ENCODE measurements around the gene ZBTB7C.

DNA sequence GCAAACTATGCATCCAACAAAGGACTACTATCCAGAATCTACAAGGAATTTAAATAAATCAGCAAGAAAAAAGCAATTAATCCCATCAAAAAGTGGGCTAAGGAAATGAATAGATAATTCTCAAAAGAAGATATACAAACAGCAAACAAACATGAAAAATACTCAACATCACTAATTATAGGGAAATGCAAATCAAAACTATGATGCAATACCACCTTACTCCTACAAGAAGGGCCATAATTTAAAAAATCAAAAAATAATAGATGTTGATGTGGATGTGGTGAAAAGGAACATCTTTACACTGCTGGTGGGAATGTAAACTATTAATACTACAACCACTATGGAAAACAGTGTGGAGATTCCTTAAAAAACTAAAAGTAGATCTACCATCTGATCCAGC, 164.7 kb downstream of the ZBTB7C start:
- TF ChIP-seq, protein P1, sequence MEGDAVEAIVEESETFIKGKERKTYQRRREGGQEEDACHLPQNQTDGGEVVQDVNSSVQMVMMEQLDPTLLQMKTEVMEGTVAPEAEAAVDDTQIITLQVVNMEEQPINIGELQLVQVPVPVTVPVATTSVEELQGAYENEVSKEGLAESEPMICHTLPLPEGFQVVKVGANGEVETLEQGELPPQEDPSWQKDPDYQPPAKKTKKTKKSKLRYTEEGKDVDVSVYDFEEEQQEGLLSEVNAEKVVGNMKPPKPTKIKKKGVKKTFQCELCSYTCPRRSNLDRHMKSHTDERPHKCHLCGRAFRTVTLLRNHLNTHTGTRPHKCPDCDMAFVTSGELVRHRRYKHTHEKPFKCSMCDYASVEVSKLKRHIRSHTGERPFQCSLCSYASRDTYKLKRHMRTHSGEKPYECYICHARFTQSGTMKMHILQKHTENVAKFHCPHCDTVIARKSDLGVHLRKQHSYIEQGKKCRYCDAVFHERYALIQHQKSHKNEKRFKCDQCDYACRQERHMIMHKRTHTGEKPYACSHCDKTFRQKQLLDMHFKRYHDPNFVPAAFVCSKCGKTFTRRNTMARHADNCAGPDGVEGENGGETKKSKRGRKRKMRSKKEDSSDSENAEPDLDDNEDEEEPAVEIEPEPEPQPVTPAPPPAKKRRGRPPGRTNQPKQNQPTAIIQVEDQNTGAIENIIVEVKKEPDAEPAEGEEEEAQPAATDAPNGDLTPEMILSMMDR (IDR thresholded peaks at IDR 0.05): no peak
- no peak for TF ChIP-seq POLR2A (IDR thresholded peaks at IDR 0.05)

Measured in esophagus squamous epithelium (tissue), 4 donors.